ENCODE results near the gene KCP.

The KCP gene

GRCh38 chr7:128872394-128872824, 38.1 kb downstream of the KCP start:
- no peak for DNase-seq (ENCODE audit: low read depth)

GRCh38 chr7:128871050-128871449, 39.5 kb downstream of the KCP start:
- DNase-seq (ENCODE audit: low read depth) = no peak

DNA sequence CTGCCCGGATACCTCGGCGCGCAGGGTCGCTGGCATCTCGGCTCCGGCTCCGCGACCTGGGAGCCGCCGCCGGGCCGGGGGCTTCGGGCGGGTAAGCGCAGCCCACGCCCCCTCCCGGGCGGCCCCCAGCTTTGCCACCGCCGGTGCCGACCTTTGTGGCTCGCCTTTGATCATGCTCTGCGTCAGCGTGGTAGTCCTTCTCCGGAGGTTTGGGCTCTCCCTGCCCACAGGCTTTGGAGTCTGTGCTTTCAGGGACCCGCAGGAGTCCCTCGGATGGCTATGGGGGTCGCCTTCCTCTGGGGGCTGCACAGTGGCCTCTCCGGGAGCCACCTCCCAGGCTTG, 40.6 kb downstream of the KCP start:
- no peak for DNase-seq (ENCODE audit: low read depth)

DNA sequence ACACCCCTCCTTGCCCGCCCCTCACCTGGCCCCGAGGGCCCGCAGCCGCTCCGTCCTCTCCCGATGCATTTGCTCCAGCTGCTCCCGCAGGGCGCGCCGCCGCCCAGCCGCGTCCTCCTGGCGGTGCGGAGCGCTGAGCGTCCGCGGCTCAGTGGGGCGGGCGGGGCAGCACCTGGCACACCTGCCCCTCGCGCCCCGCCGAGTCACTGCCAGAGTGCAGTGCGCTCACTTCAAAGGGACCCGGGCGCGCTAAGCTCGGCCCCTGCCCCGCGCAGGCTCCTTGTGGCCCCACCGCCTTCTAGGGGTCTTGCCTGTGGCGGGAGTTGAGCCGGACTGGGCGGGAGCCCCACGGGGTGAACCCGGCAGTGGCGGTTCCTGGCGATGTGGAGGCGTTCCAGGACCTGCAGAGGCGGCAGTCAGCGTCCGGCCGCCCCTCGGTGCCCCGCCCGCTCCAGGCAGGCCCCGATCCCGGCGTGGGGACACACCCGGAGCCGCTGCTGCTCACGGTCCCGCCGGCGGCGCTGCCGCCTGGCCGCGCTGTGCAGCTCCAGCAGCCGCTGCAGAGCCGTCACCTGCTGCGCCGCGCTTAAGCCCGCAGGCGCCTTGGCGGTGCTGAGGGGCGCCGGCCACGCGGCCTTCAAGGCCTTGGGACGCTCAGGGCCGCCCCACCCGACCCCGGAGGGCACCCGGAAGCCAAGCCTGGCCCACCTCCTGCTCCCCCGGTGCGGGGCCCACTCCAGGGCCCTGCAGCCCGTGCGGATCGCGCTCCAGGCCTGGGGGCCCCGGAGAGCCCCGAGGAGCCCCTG, 41.2 kb downstream of the KCP start:
- peak; percentile 5 for DNase-seq (ENCODE audit: low read depth)

DNA sequence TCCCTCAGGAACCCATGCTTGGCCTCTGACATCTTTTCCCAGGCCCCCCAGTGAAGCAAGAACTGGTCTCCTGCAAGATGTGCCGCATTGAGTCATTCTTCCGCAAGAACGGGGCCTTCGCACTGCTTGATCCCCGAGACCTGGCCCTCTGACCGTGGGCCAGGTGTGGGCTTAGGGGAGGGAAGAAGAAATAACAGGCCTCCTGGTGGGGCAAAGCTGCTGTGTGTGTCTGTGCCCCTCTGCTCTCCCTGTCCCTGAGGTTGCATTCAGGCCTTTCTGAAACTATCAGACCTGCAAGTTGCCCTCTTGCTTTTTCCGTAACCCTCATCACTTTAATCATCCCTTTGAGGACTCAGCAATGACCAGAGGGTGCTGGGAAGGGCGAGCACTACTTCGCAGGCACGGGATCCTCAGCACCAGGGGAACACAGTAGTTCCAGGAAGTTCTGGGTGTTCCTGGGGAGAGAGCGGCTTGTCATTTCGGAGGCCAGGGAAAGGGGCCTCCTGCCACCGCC, 41.8 kb downstream of the KCP start:
- no peak for DNase-seq (ENCODE audit: low read depth)

DNA sequence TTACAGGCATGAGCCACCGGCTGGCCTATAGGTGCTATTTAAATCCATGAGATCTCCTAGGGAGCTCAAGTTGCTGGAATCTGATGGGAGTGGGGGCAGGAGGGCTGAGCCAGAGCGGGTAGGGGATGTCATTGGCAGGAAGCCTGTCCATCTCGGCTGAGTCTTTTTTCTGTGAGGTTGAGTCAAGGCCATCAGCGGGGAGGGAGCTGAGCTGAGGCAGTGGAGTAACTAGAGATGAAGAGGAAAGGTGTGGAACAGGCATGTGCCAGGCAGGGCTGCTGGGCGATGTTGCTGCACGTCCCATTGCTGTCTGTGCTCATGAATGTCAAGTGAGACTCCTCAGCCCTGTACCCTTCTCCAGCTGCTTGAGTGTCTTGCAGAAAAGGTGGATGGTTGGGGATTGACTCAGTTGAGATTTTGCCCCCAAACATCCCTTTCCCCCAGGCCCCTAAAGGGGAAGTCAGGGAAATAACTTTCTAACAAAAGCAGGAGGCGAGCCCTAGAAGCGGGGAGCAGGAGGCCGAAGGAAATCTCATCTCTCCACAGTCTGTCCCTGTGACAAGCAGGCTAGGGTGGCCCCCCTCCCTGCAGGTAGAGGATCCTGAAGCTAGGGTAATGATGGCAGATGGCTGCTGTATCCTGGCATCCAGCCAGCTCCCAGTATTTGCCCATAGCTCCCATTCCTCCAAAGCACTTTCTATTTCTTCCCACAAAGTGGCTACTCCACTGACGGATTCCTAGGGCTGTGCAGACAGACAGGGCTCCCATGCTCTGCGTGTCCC, 42.5 kb downstream of the KCP start:
- no peak for DNase-seq (ENCODE audit: low read depth)

- DNase-seq (ENCODE audit: low read depth) = no peak
Observed at GRCh38 chr7:128867241-128867640, 43.3 kb downstream of the KCP start.

DNA sequence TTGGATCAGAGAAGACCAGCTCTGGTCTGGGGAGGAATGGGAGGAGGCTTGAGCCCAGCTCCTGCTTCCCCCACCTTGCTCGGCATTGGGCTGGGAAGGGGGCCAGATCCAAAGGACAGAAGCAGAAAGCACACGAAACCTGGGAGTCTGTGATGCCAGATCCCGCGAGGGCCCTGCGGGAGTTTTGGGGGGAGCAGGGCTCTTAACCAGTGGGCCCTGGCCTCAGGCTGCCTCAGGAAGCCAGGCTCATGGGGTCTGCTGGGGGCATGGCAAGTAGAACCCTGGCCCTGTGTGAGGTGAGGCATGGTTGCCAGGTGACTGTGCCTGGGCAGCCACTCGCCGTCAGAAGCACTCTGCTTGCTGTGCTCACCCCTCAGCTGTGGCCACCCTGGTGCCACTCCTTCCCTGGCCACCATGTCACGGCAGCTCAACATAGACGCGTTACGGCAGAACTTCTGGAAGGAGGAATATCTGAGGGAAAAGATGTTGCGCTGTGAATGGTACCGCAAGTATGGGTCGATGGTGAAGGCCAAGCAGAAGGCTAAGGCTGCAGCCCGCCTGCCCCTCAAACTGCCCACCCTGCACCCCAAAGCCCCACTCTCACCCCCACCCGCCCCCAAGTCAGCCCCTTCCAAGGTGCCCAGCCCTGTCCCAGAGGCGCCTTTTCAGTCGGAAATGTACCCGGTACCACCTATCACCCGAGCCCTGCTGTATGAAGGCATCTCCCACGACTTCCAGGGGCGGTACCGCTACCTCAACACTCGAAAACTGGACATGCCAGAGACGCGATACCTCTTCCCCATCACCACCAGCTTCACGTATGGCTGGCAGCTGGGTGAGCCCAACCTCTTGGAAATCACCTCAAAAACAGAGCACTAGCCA, 44.3 kb downstream of the KCP start:
- no peak for DNase-seq (ENCODE audit: low read depth)

DNA sequence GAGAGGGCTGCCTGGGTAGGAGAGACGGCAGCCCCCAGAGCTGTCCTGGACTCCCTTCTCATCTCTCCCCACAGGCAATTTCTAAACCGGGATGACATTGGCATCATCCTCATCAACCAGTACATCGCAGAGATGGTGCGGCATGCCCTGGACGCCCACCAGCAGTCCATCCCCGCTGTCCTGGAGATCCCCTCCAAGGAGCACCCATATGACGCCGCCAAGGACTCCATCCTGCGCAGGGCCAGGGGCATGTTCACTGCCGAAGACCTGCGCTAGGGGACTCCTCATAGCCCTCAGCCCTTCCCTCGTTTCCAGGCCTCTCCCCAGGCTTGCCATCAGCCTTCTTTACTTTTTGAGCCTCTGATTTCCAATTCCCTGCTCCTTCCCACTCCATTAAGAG, 45.2 kb downstream of the KCP start:
- DNase-seq (ENCODE audit: low read depth) = no peak

- DNase-seq (ENCODE audit: low read depth) = peak; percentile 6
Observed at GRCh38 chr7:128863433-128863989, 47.0 kb downstream of the KCP start.

GRCh38 chr7:128862571-128863432, 47.7 kb downstream of the KCP start, which contains the start of gene ATP6V1F:
Gene ATP6V1F, plus strand, starts transcription at chr7:128862856. Its CDS starts 49 bp downstream, at chr7:128862905.
- peak; percentile 99 for DNase-seq (ENCODE audit: low read depth)

DNA sequence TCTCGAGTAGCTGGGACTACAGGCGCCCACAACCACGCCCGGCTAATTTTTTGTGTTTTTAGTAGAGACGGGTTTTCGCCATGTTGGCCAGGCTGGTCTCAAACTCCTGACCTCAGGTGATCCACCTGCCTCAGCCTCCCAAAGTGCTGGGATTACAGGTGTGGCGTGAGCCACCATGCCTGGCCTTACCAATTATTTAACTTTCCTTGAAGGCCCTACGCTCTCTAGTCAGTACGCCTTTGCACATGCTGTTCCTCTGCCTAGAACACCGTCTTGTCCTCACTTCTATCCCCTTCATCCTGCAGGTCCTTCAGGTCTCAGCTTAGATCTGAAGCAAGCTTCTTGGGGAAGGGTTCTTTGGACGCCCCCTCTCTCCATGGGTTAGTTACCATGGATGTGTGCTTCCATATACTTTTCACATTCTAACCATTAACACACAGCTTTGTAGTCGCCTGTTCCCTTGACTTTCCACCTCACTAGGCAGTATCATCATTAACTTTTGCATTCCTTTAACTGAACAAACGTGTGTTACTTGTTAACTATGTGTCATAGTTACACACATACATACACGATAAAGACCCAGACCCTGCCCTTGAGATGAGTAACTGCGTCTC, 48.4 kb downstream of the KCP start:
- DNase-seq (ENCODE audit: low read depth) = no peak

DNA sequence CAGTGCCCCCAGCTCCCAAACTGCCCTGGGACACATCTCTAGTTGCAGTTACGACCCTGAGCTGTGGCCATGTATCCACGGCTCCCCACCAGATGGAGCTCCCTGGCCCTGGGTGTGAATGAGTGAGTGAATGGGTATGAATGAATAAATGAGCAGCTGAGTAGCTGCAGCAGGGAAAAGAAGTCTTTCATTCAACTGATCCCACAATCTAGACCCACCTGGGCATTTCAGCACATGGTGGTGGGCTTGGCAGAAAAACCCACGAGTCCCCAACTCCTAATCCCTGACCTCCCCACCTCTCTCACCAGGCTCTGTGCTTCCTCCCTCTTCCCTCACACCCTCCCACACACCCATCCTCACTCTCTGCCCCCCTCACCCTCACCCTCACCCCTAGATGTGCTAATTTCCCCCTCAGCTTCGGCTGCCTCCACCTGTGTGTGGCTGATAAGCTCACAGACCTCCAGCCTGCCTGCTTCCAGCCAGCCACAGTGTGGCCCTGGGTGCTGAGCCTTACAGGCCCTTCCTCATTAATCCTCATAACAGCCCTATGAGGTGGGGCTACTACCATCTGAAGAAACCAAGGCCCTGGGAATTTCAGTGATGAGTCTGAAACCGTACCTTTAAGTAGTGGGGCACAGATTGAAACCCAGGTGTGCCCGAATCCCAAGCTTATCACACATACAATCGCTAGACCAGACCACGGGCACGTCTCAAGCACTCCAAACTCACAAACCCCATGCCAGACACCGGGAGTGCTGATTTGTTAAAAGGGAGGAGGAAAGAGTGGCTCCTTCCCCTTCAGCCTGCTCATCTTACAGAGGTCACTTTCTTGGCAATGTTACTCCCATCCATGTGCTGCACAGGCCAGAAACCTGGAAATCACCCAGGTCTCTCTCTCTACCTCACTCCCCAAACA, 50.1 kb downstream of the KCP start:
- DNase-seq (ENCODE audit: low read depth) = no peak

GRCh38 chr7:128859232-128860157, 51.0 kb downstream of the KCP start:
- DNase-seq (ENCODE audit: low read depth) = no peak

GRCh38 chr7:128858380-128859231, 51.9 kb downstream of the KCP start:
- no peak for DNase-seq (ENCODE audit: low read depth)

- no peak for DNase-seq (ENCODE audit: low read depth)
Observed at GRCh38 chr7:128856001-128856718, 54.3 kb downstream of the KCP start.

DNA sequence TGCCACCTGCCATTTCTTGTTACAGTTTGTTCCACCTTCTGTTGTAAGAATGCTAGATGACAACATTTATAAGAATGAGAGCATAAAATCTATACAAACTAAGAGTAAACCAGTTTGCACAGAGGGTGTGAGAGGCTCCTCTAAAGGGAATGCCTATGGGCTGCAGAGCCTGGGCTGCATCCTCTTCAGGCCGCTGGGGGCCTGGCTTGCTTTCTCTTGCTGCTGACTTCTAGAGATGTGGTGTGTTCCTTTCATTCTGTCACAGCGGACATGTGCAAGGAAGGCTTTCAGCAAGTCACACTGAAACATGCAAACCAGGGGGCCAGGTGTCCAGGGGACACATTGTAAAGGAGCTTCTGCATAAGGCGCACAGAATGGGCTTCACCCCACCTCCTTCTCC, 55.0 kb downstream of the KCP start:
- no peak for DNase-seq (ENCODE audit: low read depth)
